Measurements from ENCODE around the gene DDOST.

Gene DDOST

GRCh38 chr1:20661207-20662109 lies at the start of gene DDOST:
TSS of gene DDOST (minus strand) at chr1:20661369. CDS start at chr1:20661350, 19 bp downstream.
- intact Hi-C loops (cut with DNase I): no loop called here

GRCh38 chr1:20710469-20711284 lies 49.5 kb upstream of the DDOST start:
- intact Hi-C loops (cut with DNase I): no loop called here
- peak in 1 of 10 donors; percentile 54 for DNase-seq

More at GRCh38 chr1:20661207-20662109, at the start of gene DDOST:
- DNase-seq: peak; percentile 93 to 100 (median 96)

- intact Hi-C loops (cut with DNase I): no loop called here
- no peak for DNase-seq
These were observed 48.7 kb upstream of the DDOST start for GRCh38 chr1:20709868-20710267.

- no peak for DNase-seq
- intact Hi-C loops (cut with DNase I): no loop called here
These were observed 47.7 kb upstream of the DDOST start for GRCh38 chr1:20708891-20709290.

GRCh38 chr1:20708057-20708456 lies 46.9 kb upstream of the DDOST start:
- intact Hi-C loops (cut with DNase I): no loop called here
- no peak for DNase-seq

GRCh38 chr1:20706841-20707240 lies 45.7 kb upstream of the DDOST start:
- intact Hi-C loops (cut with DNase I): no loop called here

GRCh38 chr1:20705203-20705755 lies 44.1 kb upstream of the DDOST start:
- intact Hi-C loops (cut with DNase I): no loop called here
- peak in 2 of 10 donors; percentile 38 to 89 for DNase-seq

More at GRCh38 chr1:20706841-20707240, 45.7 kb upstream of the DDOST start:
- no peak for DNase-seq

- peak in 1 of 10 donors; percentile 78 for DNase-seq
- intact Hi-C loops (cut with DNase I): no loop called here
These were observed 43.4 kb upstream of the DDOST start for GRCh38 chr1:20704390-20705202.

- intact Hi-C loops (cut with DNase I): no loop called here
- DNase-seq: no peak
These were observed 42.1 kb upstream of the DDOST start for GRCh38 chr1:20703124-20703756.

GRCh38 chr1:20702416-20702815 lies 41.2 kb upstream of the DDOST start:
- intact Hi-C loops (cut with DNase I): no loop called here

GRCh38 chr1:20701847-20702246 lies 40.7 kb upstream of the DDOST start:
- peak in 1 of 10 donors; percentile 57 for DNase-seq
- intact Hi-C loops (cut with DNase I): no loop called here

More at GRCh38 chr1:20702416-20702815, 41.2 kb upstream of the DDOST start:
- no peak for DNase-seq

- intact Hi-C loops (cut with DNase I): no loop called here
- DNase-seq: peak in 1 of 10 donors; percentile 76
These were observed 40.3 kb upstream of the DDOST start for GRCh38 chr1:20701446-20701845.

- DNase-seq: no peak
- intact Hi-C loops (cut with DNase I): no loop called here
These were observed 39.6 kb upstream of the DDOST start for GRCh38 chr1:20700636-20701215.

- intact Hi-C loops (cut with DNase I): loop anchor here (10.0 kb wide), 1 partner anchor 285 kb away; no protein-coding TSS in a partner anchor
- peak in 1 of 10 donors; percentile 72 for DNase-seq
These were observed 38.4 kb upstream of the DDOST start for GRCh38 chr1:20699558-20699957.

GRCh38 chr1:20698195-20698910 lies 37.2 kb upstream of the DDOST start:
- intact Hi-C loops (cut with DNase I): loop anchor here (10.0 kb wide), 1 partner anchor 286 kb away; no protein-coding TSS in a partner anchor

GRCh38 chr1:20697563-20697962 lies 36.4 kb upstream of the DDOST start:
- intact Hi-C loops (cut with DNase I): loop anchor here (10.0 kb wide), 1 partner anchor 287 kb away; no protein-coding TSS in a partner anchor
- no peak for DNase-seq

More at GRCh38 chr1:20698195-20698910, 37.2 kb upstream of the DDOST start:
- DNase-seq: peak in 1 of 10 donors; percentile 63

- intact Hi-C loops (cut with DNase I): loop anchor here (1.0 to 10.0 kb wide), 2 partner anchors 288 to 499 kb away; no protein-coding TSS in a partner anchor
- peak; percentile 71 to 97 (median 84) for DNase-seq
These were observed 35.5 kb upstream of the DDOST start for GRCh38 chr1:20696397-20697333.
